PC-3 (cell line): ENCODE results near the gene SLC41A3. TPM values are rescaled to one million over a fixed set of nuclear protein-coding genes. Genes with fewer than 3 reads are reported as not detected.

Source experiments
- ATAC-seq: fragments of 200-7000 bp; cut with Tn5 transposase; 2 replicates; pipeline ENCODE4 v1.9.1; 2020; ENCODE audit warnings: mild to moderate bottlenecking, moderate library complexity
- BruUV-seq: library from RNA; stranded (reverse); fragments of 400-500 nt; replicated peaks from 2 replicates; lab custom pipeline; 2021; lab: Mats Ljungman, UMichigan
- CTCF ChIA-PET: fragments of 300-600 bp; sonication (Branson Sonifier 250); formaldehyde crosslinking; loops from one replicate; lab custom pipeline; 2022; ENCODE audit warnings: antibody characterized with exemption; lab: Charles Lee
- POLR2A ChIA-PET: fragments of 300-600 bp; sonication (Branson Sonifier 250); formaldehyde crosslinking; loops from one replicate; lab custom pipeline; 2022; ENCODE audit warnings: antibody characterized with exemption; ENCODE audit not compliant: unreplicated experiment; lab: Charles Lee
- DNase-seq: peaks from one replicate; pipeline ENCODE4 v3.0.0-alpha.2; 2015
- H2AFZ ChIP-seq: fragments of 300-600 bp; sonication (generic); 2 replicates; pipeline ENCODE4 v1.6.0; 2016; ENCODE audit warnings: antibody characterized with exemption, low read length
- H3F3A ChIP-seq: fragments of 300-600 bp; sonication (generic); one replicate; pipeline ENCODE4 v1.6.0; 2017; ENCODE audit warnings: antibody characterized with exemption, low read length, control low read depth, mild to moderate bottlenecking; ENCODE audit not compliant: unreplicated experiment
- H3K27ac ChIP-seq: fragments of 300-600 bp; sonication (generic); 2 replicates; pipeline ENCODE4 v1.5.1; 2016; ENCODE audit warnings: mild to moderate bottlenecking, low read length
- H3K27me3 ChIP-seq: fragments of 300-600 bp; sonication (generic); 2 replicates; pipeline ENCODE4 v1.6.1; 2016; ENCODE audit warnings: low read length, mixed read lengths
- H3K36me3 ChIP-seq: fragments of 300-600 bp; sonication (generic); 2 replicates; pipeline ENCODE4 v1.6.1; 2016; ENCODE audit warnings: low read depth, mixed run types, low read length, mixed read lengths
- H3K4me1 ChIP-seq: fragments of 300-600 bp; sonication (generic); 2 replicates; pipeline ENCODE4 v1.5.1; 2016; ENCODE audit warnings: low read length; ENCODE audit not compliant: insufficient read depth
- H3K4me2 ChIP-seq: fragments of 300-600 bp; sonication (generic); 2 replicates; pipeline ENCODE4 v1.6.0; 2016; ENCODE audit warnings: low read length
- H3K4me3 ChIP-seq: fragments of 300-600 bp; sonication (generic); 2 replicates; pipeline ENCODE4 v1.5.1; 2016; ENCODE audit warnings: mild to moderate bottlenecking, low read length, mixed read lengths
- H3K79me2 ChIP-seq: fragments of 300-600 bp; sonication (generic); 2 replicates; pipeline ENCODE4 v1.6.1; 2017; ENCODE audit warnings: low read length, mixed read lengths
- H3K9ac ChIP-seq: fragments of 300-600 bp; sonication (generic); 2 replicates; pipeline ENCODE4 v1.6.0; 2016; ENCODE audit warnings: mild to moderate bottlenecking, low read length
- H3K9me2 ChIP-seq: fragments of 300-600 bp; sonication (generic); replicated peaks from 2 replicates; pipeline ENCODE4 v1.6.1; 2016; ENCODE audit warnings: mixed run types, low read length, mixed read lengths
- H3K9me3 ChIP-seq: fragments of 300-600 bp; sonication (generic); 2 replicates; pipeline ENCODE4 v1.6.1; 2016; ENCODE audit warnings: low read length, mixed read lengths
- H4K20me1 ChIP-seq: fragments of 300-600 bp; sonication (generic); 2 replicates; pipeline ENCODE4 v1.6.1; 2016; ENCODE audit warnings: low read length, mixed read lengths
- CTCF ChIP-seq: fragments of 300-600 bp; sonication (generic); conservative IDR thresholded peaks from 2 replicates; pipeline ENCODE4 v1.5.1; 2017; ENCODE audit warnings: antibody characterized with exemption, low read depth, mild to moderate bottlenecking, low read length
- EZH2 ChIP-seq: fragments of 300-600 bp; sonication (generic); IDR thresholded peaks from one replicate; pipeline ENCODE4 v1.6.1; 2017; ENCODE audit warnings: antibody characterized with exemption, mild to moderate bottlenecking, low read length; ENCODE audit not compliant: unreplicated experiment
- EZH2phosphoT487 ChIP-seq: fragments of 300-600 bp; sonication (generic); IDR thresholded peaks from 2 replicates; pipeline ENCODE4 v1.6.1; 2018; ENCODE audit warnings: mild to moderate bottlenecking, antibody characterized with exemption, low read length, borderline replicate concordance
- intact Hi-C: fragments of 100-400 bp; cut with micrococcal nuclease; formaldehyde crosslinking; loops from 2 replicates; pipeline ENCODE4 v1.9.0; 2023
- total RNA-seq: library from RNA; depleted of rRNA; stranded (reverse); fragments of >200 nt; gene quantifications from 2 replicates; pipeline ENCODE4 v1.2.3, GENCODE V29; 2014

The SLC41A3 gene
- total RNA-seq, 1 experiment from 2014 or later = 29.8 TPM

DNA sequence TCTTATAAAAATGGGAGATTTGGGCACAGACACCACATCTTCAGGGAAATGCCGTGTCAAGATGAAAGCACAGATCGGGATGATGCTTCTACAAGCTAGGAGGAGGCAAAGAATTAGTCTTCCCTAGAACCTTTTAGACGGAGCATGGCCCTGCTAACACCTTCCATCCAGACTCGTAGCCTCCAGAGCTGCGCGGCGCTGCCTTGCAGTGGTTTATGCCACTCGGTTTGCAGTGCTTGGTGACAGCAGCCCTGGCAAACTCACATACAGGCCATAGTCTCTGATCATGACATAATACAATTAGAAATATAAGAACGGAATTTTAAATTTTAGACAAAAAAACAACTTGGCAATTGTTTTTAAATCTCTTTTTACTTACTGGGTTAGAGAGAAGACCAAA is 37.1 kb upstream of the SLC41A3 start:
- H3K27ac ChIP-seq = no peak overlapping the region
- no peak overlapping the region for H3K4me2 ChIP-seq
- POLR2A ChIA-PET = no interaction called here
- H3K36me3 ChIP-seq = no peaks in the 10 kb centered on the region
- H3K9ac ChIP-seq = no peak overlapping the region
- no peaks in the 10 kb centered on the region for H4K20me1 ChIP-seq
- H2AFZ ChIP-seq = no peak overlapping the region
- no peaks in the 10 kb centered on the region for H3K79me2 ChIP-seq
- ATAC-seq (no peak), DNase-seq (no peak)
- TF ChIP-seq EZH2phosphoT487 = no peak
- no peak for TF ChIP-seq CTCF
- no peak for TF ChIP-seq EZH2
- BruUV-seq = no TSS peak
- peaks cover 8% of the 10 kb centered on the region for H3K4me1 ChIP-seq
- H3K9me3 ChIP-seq = no peaks in the 10 kb centered on the region
- H3K9me2 ChIP-seq = no peaks in the 10 kb centered on the region
- no peaks in the 10 kb centered on the region for H3K27me3 ChIP-seq
- CTCF ChIA-PET = no interaction called here
- H3F3A ChIP-seq = no peaks in the 10 kb centered on the region
- intact Hi-C loops = no loop called here
- H3K4me3 ChIP-seq = no peak overlapping the region

GRCh38 chr3:126119976-126120375 is 36.1 kb upstream of the SLC41A3 start:
- no TSS peak for BruUV-seq
- Histone ChIP-seq H3K27me3 (no peaks in the 10 kb centered on the region), H3K27ac (no peak overlapping the region), H4K20me1 (no peaks in the 10 kb centered on the region), H3K79me2 (no peaks in the 10 kb centered on the region), H3K4me3 (no peak overlapping the region), H3K9me3 (no peaks in the 10 kb centered on the region), H2AFZ (no peak overlapping the region), H3K4me1 (peaks cover 8% of the 10 kb centered on the region), H3K9ac (no peak overlapping the region), H3K36me3 (no peaks in the 10 kb centered on the region), H3K4me2 (no peak overlapping the region), H3F3A (no peaks in the 10 kb centered on the region), H3K9me2 (no peaks in the 10 kb centered on the region)
- no peak for TF ChIP-seq EZH2
- no peak for TF ChIP-seq CTCF
- no peak for TF ChIP-seq EZH2phosphoT487
- ChIA-PET CTCF (no interaction called here), POLR2A (no interaction called here)
- ATAC-seq = no peak
- intact Hi-C loops = no loop called here
- no peak for DNase-seq

- ChIA-PET POLR2A (no interaction called here), CTCF (no interaction called here)
- Histone ChIP-seq H3K79me2 (no peaks in the 10 kb centered on the region), H3K4me3 (no peak overlapping the region), H3K4me1 (peaks cover 8% of the 10 kb centered on the region), H3K27ac (no peak overlapping the region), H3K27me3 (no peaks in the 10 kb centered on the region), H4K20me1 (no peaks in the 10 kb centered on the region), H3K9me2 (no peaks in the 10 kb centered on the region), H2AFZ (no peak overlapping the region; the same call in 1 of the 2 replicates), H3K9me3 (no peaks in the 10 kb centered on the region), H3F3A (no peaks in the 10 kb centered on the region), H3K36me3 (no peaks in the 10 kb centered on the region), H3K4me2 (0 out of 2 replicates have a peak overlapping the region, but pooled peaks have one; percentile 5), H3K9ac (no peak overlapping the region)
- BruUV-seq = no TSS peak
- ATAC-seq (no peak), DNase-seq (peak; percentile 63)
- TF ChIP-seq EZH2phosphoT487 = no peak
- intact Hi-C loops = no loop called here
Measured at GRCh38 chr3:126119008-126119675, 35.2 kb upstream of the SLC41A3 start.
